ENCODE data around the gene C1QTNF12.

DNA sequence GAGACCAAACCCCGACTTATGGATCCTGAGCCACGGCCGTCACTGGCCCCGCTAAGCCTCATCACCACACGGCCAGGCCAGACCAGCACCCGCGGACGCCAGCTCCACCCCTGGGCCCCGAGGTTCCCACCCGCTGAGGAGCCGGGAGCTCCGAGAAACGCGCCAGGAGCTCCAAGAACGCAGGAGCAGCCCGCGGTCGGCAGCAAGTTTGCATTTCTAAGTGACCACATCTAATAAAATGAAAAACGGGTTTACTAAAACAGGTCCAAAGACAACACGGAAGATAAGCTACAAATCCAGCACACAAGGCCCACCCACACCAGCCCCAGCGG, 8.1 kb upstream of the C1QTNF12 start:
- TF ChIP-seq CTCF (IDR thresholded peaks at IDR 0.05), result no peak
- TF ChIP-seq POLR2A (IDR thresholded peaks at IDR 0.05), result no peak
